HL-60/S4 treated with phorbol 12-myristate 13-acetate at 8.2 ng/mL for 4 days and 3 days (cell line): ENCODE results near the gene OTOS.

Experiments used
- in situ Hi-C: fragments of 300-500 bp; cut with MboI; formaldehyde crosslinking; loops from 2 replicates; pipeline ENCODE4 v1.15.0; 2022; ENCODE audit warnings: low sequenced_read_pairs

Gene OTOS

GRCh38 chr2:240123821-240124650, 16.4 kb downstream of the OTOS start:
- in situ Hi-C loops = no loop called here

- in situ Hi-C loops = no loop called here
Measured at GRCh38 chr2:240121675-240122074, 18.8 kb downstream of the OTOS start.

GRCh38 chr2:240121190-240121589, 19.3 kb downstream of the OTOS start:
- in situ Hi-C loops = no loop called here

- in situ Hi-C loops = no loop called here
Measured at GRCh38 chr2:240114233-240114632, 26.2 kb downstream of the OTOS start.

GRCh38 chr2:240112914-240113690, 27.4 kb downstream of the OTOS start:
- in situ Hi-C loops = no loop called here

- in situ Hi-C loops = no loop called here
Measured at GRCh38 chr2:240111253-240111652, 29.2 kb downstream of the OTOS start.

- in situ Hi-C loops = no loop called here
Measured at GRCh38 chr2:240109386-240109785, 31.1 kb downstream of the OTOS start.

GRCh38 chr2:240107477-240107796, 33.0 kb downstream of the OTOS start:
- in situ Hi-C loops = no loop called here

- in situ Hi-C loops = no loop called here
Measured at GRCh38 chr2:240106765-240107476, 33.5 kb downstream of the OTOS start.

GRCh38 chr2:240105982-240106381, 34.5 kb downstream of the OTOS start:
- in situ Hi-C loops = no loop called here

- in situ Hi-C loops = no loop called here
Measured at GRCh38 chr2:240103136-240103535, 37.3 kb downstream of the OTOS start.

- in situ Hi-C loops = no loop called here
Measured at GRCh38 chr2:240098349-240098748, 42.1 kb downstream of the OTOS start.

GRCh38 chr2:240095556-240096523, 44.6 kb downstream of the OTOS start:
- in situ Hi-C loops = no loop called here

GRCh38 chr2:240089306-240089705, 51.2 kb downstream of the OTOS start:
- in situ Hi-C loops = no loop called here
